ENCODE measurements around the gene FCSK.

FCSK gene

DNA sequence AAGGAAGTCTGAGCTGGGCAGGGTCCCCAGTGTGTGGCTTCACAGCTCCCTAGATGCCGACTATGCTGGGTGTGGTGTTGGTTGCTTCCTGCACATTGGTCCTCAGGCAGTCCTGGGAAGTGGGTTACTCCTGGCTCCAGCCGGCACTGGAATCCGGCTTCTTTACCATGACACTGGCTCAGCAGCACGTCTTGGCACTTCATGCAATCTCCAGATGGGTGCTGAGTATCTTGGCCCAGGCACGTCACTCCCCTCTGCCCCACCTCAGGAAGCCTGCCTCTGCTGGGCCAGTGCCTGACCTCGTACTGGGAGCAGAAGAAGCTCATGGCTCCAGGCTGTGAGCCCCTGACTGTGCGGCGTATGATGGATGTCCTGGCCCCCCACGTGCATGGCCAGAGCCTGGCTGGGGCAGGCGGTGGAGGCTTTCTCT lies 24.5 kb downstream of the FCSK start:
- Histone ChIP-seq H4K91ac (ENCODE audit: low read depth, low read length) (no peak overlapping the region), H3K9me3 (ENCODE audit: insufficient read depth, low read depth, low read length) (peaks cover 1% of the 10 kb centered on the region), H4K8ac (ENCODE audit: low read depth, low read length) (no peak overlapping the region), H3K23ac (ENCODE audit: low read length) (no peak overlapping the region), H3K18ac (ENCODE audit: low read length) (no peak overlapping the region), H2AK5ac (ENCODE audit: low read length) (no peak overlapping the region), H2BK12ac (ENCODE audit: low read length) (no peak overlapping the region), H3K4me1 (ENCODE audit: control insufficient read depth in 1 of 2, insufficient read depth in 2 of 2, low read length in 2 of 2) (peaks cover 16 to 19% of the 10 kb centered on the region in 2 experiments), H3K9ac (ENCODE audit: low read length) (no peak overlapping the region), H4K12ac (ENCODE audit: low read depth, low read length) (no peak overlapping the region), H2BK5ac (ENCODE audit: low read depth, low read length, poor library complexity) (no peak overlapping the region), H3K27me3 (ENCODE audit: insufficient read depth, low read length) (no peaks in the 10 kb centered on the region), H3K4me3 (ENCODE audit: low read depth, low read length) (no peak overlapping the region), H2AFZ (ENCODE audit: insufficient read depth, low read length, poor library complexity) (no peak overlapping the region), H3K79me2 (ENCODE audit: control insufficient read depth, insufficient read depth, low read length, poor library complexity) (no peaks in the 10 kb centered on the region), H3K27ac (ENCODE audit: low read depth, low read length) (no peak overlapping the region), H3K79me1 (ENCODE audit: low read length) (no peaks in the 10 kb centered on the region), H3K4me2 (ENCODE audit: low read length) (no peak overlapping the region), H3K4ac (ENCODE audit: low read depth, low read length) (no peak overlapping the region), H2BK120ac (ENCODE audit: insufficient read depth, low read length, poor library complexity) (no peak overlapping the region), H3K36me3 (ENCODE audit: control insufficient read depth in 1 of 2, insufficient read depth in 2 of 2, low read length in 2 of 2) (peaks cover 44 to 50% of the 10 kb centered on the region in 2 experiments), H3K14ac (ENCODE audit: low read length) (no peak overlapping the region)
- no CpG with 5 or more reads among the region's 10 CpGs for WGBS (ENCODE audit: extremely low coverage, insufficient coverage, insufficient read length)
- DNase-seq = no peak

DNA sequence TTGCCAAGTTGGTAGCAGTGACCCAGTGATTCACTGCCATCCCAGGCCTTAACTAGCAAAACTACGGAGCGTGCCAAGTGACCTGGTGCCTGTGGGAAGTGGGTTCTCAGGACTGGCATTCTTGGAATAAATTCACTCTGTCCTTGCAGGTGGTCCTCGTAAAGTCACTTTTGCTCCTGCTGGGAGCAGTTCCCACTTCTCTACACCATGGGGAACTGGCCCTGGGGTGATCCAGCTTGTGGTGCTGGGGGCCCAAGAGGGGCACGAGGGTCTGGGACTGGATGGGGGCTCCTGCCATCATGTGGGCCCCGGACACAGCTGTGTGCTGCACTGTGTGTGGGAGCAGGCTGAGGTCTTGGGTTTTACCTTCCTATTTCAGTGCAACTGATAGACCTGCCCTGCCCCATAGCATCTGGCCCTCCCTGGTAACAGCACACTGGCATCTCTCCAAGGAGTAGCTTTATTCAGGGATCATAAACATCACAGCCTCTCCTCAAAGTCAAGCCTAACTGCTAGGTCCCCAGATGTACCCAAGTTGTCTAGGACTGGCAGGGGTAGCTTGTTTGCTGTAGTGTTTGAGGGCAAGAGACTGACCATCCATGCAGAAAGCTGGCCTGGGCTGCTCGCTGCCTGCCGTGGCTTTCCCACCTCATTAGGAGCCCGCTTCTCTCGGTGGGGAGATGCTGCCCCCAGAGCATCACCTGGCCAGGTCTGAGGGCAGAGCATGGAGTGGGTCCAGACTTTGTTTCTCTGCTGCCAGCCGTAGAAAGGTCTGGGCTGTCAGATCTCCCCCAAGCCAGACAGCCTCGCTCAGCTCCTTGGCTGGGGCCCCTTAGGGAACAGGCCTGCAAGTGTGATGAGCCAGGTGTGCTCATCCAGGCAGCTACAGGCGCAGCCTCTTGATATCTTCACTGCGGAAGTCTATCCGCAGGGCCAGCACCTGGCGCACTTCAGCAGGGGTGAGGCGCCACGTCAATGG lies 26.0 kb downstream of the FCSK start:
- Histone ChIP-seq H3K4me1 (ENCODE audit: control insufficient read depth in 1 of 2, insufficient read depth in 2 of 2, low read length in 2 of 2) (peaks cover 8 to 10% of the 10 kb centered on the region in 2 experiments), H3K4ac (ENCODE audit: low read depth, low read length) (no peak overlapping the region), H3K79me1 (ENCODE audit: low read length) (no peaks in the 10 kb centered on the region), H3K9ac (ENCODE audit: low read length) (no peak overlapping the region), H3K14ac (ENCODE audit: low read length) (no peak overlapping the region), H2BK120ac (ENCODE audit: insufficient read depth, low read length, poor library complexity) (no peak overlapping the region), H3K27ac (ENCODE audit: low read depth, low read length) (no peak overlapping the region), H4K12ac (ENCODE audit: low read depth, low read length) (no peak overlapping the region), H3K79me2 (ENCODE audit: control insufficient read depth, insufficient read depth, low read length, poor library complexity) (no peaks in the 10 kb centered on the region), H3K23ac (ENCODE audit: low read length) (no peak overlapping the region), H3K18ac (ENCODE audit: low read length) (no peak overlapping the region), H3K4me3 (ENCODE audit: low read depth, low read length) (no peak overlapping the region), H3K9me3 (ENCODE audit: insufficient read depth, low read depth, low read length) (peaks cover 1% of the 10 kb centered on the region), H2AK5ac (ENCODE audit: low read length) (no peak overlapping the region), H2AFZ (ENCODE audit: insufficient read depth, low read length, poor library complexity) (no peak overlapping the region), H2BK5ac (ENCODE audit: low read depth, low read length, poor library complexity) (no peak overlapping the region), H3K27me3 (ENCODE audit: insufficient read depth, low read length) (no peaks in the 10 kb centered on the region), H3K4me2 (ENCODE audit: low read length) (no peak overlapping the region), H3K36me3 (ENCODE audit: control insufficient read depth in 1 of 2, insufficient read depth in 2 of 2, low read length in 2 of 2) (peaks cover 46 to 51% of the 10 kb centered on the region in 2 experiments), H4K91ac (ENCODE audit: low read depth, low read length) (no peak overlapping the region), H2BK12ac (ENCODE audit: low read length) (no peak overlapping the region), H4K8ac (ENCODE audit: low read depth, low read length) (no peak overlapping the region)
- no CpG with 5 or more reads among the region's 17 CpGs for WGBS (ENCODE audit: extremely low coverage, insufficient coverage, insufficient read length)
- DNase-seq = no peak

DNA sequence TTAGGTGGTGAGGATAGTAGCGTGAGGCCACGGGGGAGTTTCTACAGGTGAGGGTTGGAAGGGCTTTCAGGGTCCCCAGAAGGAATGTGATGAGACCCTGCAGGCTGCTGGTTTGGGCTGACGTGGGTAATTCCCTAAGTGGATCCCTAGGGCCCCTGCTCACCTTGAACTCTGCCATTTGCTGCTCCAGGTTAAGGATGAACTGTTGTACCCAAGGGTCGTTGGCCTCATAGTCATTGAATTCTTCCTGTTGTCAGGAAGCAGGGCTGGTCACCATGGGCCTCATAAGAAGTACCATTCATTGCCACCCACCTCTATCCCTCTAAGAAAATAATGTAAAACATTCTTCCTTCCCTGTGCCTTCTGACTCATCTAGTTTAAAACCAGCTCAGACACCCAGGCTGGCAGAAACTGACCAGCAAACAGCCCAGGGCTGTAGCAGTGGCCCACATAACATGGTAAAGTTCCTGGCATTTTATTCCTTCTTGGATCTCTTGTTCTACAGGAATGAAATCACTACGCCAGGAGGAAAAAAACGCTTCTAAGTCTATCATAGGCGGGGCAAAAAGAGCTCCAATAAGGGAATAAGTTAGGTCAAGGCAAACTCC lies 27.6 kb downstream of the FCSK start:
- no peak overlapping the region for H4K91ac ChIP-seq (ENCODE audit: low read depth, low read length)
- no peak overlapping the region for H3K9ac ChIP-seq (ENCODE audit: low read length)
- H3K79me1 ChIP-seq (ENCODE audit: low read length) = no peaks in the 10 kb centered on the region
- H2BK12ac ChIP-seq (ENCODE audit: low read length) = no peak overlapping the region
- no peak overlapping the region for H3K4me2 ChIP-seq (ENCODE audit: low read length)
- H3K4me1 ChIP-seq (ENCODE audit: control insufficient read depth in 1 of 2, insufficient read depth in 2 of 2, low read length in 2 of 2) = peaks cover 0 to 3% of the 10 kb centered on the region in 2 experiments
- H2BK120ac ChIP-seq (ENCODE audit: insufficient read depth, low read length, poor library complexity) = no peak overlapping the region
- peak; percentile 86 to 95 for DNase-seq
- H2AFZ ChIP-seq (ENCODE audit: insufficient read depth, low read length, poor library complexity) = no peak overlapping the region
- no peaks in the 10 kb centered on the region for H3K27me3 ChIP-seq (ENCODE audit: insufficient read depth, low read length)
- H3K4me3 ChIP-seq (ENCODE audit: low read depth, low read length) = no peak overlapping the region
- H3K18ac ChIP-seq (ENCODE audit: low read length) = no peak overlapping the region
- H3K36me3 ChIP-seq (ENCODE audit: control insufficient read depth in 1 of 2, insufficient read depth in 2 of 2, low read length in 2 of 2) = peaks cover 46 to 54% of the 10 kb centered on the region in 2 experiments
- no peaks in the 10 kb centered on the region for H3K79me2 ChIP-seq (ENCODE audit: control insufficient read depth, insufficient read depth, low read length, poor library complexity)
- no peak overlapping the region for H3K4ac ChIP-seq (ENCODE audit: low read depth, low read length)
- H4K12ac ChIP-seq (ENCODE audit: low read depth, low read length) = no peak overlapping the region
- peaks cover 1% of the 10 kb centered on the region for H3K9me3 ChIP-seq (ENCODE audit: insufficient read depth, low read depth, low read length)
- H3K14ac ChIP-seq (ENCODE audit: low read length) = no peak overlapping the region
- H4K8ac ChIP-seq (ENCODE audit: low read depth, low read length) = no peak overlapping the region
- no peak overlapping the region for H2AK5ac ChIP-seq (ENCODE audit: low read length)
- WGBS (ENCODE audit: extremely low coverage, insufficient coverage, insufficient read length) = no CpG with 5 or more reads among the region's 7 CpGs
- H2BK5ac ChIP-seq (ENCODE audit: low read depth, low read length, poor library complexity) = no peak overlapping the region
- H3K27ac ChIP-seq (ENCODE audit: low read depth, low read length) = no peak overlapping the region
- H3K23ac ChIP-seq (ENCODE audit: low read length) = no peak overlapping the region

DNA sequence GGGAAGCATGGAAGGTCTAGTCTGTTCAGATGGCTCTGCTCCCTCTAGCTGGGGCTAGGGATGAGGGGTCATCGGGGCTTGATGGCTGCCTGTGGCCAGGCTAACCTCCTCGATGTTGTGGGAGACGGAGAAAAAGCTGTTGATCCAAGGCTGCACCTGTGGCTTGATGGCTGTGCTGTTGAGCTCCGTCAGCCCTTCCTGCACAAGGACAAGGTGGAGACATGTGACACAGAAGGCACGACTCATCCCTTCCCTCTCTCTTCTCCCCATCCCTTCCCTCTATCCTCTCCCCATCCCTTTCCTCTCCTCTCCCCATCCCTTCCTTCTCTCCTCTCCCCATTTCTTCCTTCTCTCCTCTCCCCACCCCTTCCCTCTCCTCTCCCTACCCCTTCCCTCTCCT lies 28.2 kb downstream of the FCSK start:
- no peak overlapping the region for H4K91ac ChIP-seq (ENCODE audit: low read depth, low read length)
- H3K9me3 ChIP-seq (ENCODE audit: insufficient read depth, low read depth, low read length) = peaks cover 1% of the 10 kb centered on the region
- H2BK5ac ChIP-seq (ENCODE audit: low read depth, low read length, poor library complexity) = no peak overlapping the region
- WGBS (ENCODE audit: extremely low coverage, insufficient coverage, insufficient read length) = no CpG with 5 or more reads among the region's 5 CpGs
- H3K36me3 ChIP-seq (ENCODE audit: control insufficient read depth in 1 of 2, insufficient read depth in 2 of 2, low read length in 2 of 2) = peaks cover 46 to 54% of the 10 kb centered on the region in 2 experiments
- no peak overlapping the region for H2AFZ ChIP-seq (ENCODE audit: insufficient read depth, low read length, poor library complexity)
- no peaks in the 10 kb centered on the region for H3K79me1 ChIP-seq (ENCODE audit: low read length)
- DNase-seq = no peak
- H3K79me2 ChIP-seq (ENCODE audit: control insufficient read depth, insufficient read depth, low read length, poor library complexity) = no peaks in the 10 kb centered on the region
- H3K4me1 ChIP-seq (ENCODE audit: control insufficient read depth in 1 of 2, insufficient read depth in 2 of 2, low read length in 2 of 2) = peaks cover 0 to 3% of the 10 kb centered on the region in 2 experiments
- no peak overlapping the region for H3K4me2 ChIP-seq (ENCODE audit: low read length)
- H4K8ac ChIP-seq (ENCODE audit: low read depth, low read length) = no peak overlapping the region
- H3K27me3 ChIP-seq (ENCODE audit: insufficient read depth, low read length) = no peaks in the 10 kb centered on the region
- H2BK12ac ChIP-seq (ENCODE audit: low read length) = no peak overlapping the region
- no peak overlapping the region for H2BK120ac ChIP-seq (ENCODE audit: insufficient read depth, low read length, poor library complexity)
- H4K12ac ChIP-seq (ENCODE audit: low read depth, low read length) = no peak overlapping the region
- H3K4ac ChIP-seq (ENCODE audit: low read depth, low read length) = no peak overlapping the region
- H3K27ac ChIP-seq (ENCODE audit: low read depth, low read length) = no peak overlapping the region
- no peak overlapping the region for H3K9ac ChIP-seq (ENCODE audit: low read length)
- H3K14ac ChIP-seq (ENCODE audit: low read length) = no peak overlapping the region
- H3K4me3 ChIP-seq (ENCODE audit: low read depth, low read length) = no peak overlapping the region
- no peak overlapping the region for H3K23ac ChIP-seq (ENCODE audit: low read length)
- no peak overlapping the region for H2AK5ac ChIP-seq (ENCODE audit: low read length)
- H3K18ac ChIP-seq (ENCODE audit: low read length) = no peak overlapping the region

Data from trophoblast cell (in vitro differentiated cells and primary cell).